Measurements from ENCODE around the gene SLC5A10.
"Not testable (repeated sequence)": the region's sequence is repeated elsewhere in the genome, so short reads cannot be mapped to it uniquely, and the experiment has no call there.

SLC5A10 gene

GRCh38 chr17:19021011-19021621 is 69.2 kb downstream of the SLC5A10 start:
- DNase-seq: not testable (repeated sequence)

- DNase-seq: no peak
These were observed 69.7 kb downstream of the SLC5A10 start for GRCh38 chr17:19021622-19022083.

GRCh38 chr17:19022128-19022527 is 70.2 kb downstream of the SLC5A10 start:
- DNase-seq: no peak

- no peak for DNase-seq
These were observed 70.8 kb downstream of the SLC5A10 start for GRCh38 chr17:19022747-19023146.

GRCh38 chr17:19023209-19023999 is 71.4 kb downstream of the SLC5A10 start:
- DNase-seq: no peak

GRCh38 chr17:19024101-19025078 is 72.4 kb downstream of the SLC5A10 start:
- no peak for DNase-seq

- not testable (repeated sequence) for DNase-seq
These were observed 76.7 kb downstream of the SLC5A10 start for GRCh38 chr17:19028671-19029070.

GRCh38 chr17:19029740-19030139 is 77.8 kb downstream of the SLC5A10 start:
- DNase-seq: not testable (repeated sequence)

- not testable (repeated sequence) for DNase-seq
These were observed 78.9 kb downstream of the SLC5A10 start for GRCh38 chr17:19030771-19031449.

GRCh38 chr17:19031729-19032128 is 79.8 kb downstream of the SLC5A10 start:
- DNase-seq: not testable (repeated sequence)

GRCh38 chr17:19032377-19032988 is 80.5 kb downstream of the SLC5A10 start:
- not testable (repeated sequence) for DNase-seq

- DNase-seq: not testable (repeated sequence)
These were observed 84.2 kb downstream of the SLC5A10 start for GRCh38 chr17:19036186-19036585.

- not testable (repeated sequence) for DNase-seq
These were observed 85.6 kb downstream of the SLC5A10 start for GRCh38 chr17:19037547-19037946.

- DNase-seq: not testable (repeated sequence)
These were observed 86.0 kb downstream of the SLC5A10 start for GRCh38 chr17:19038007-19038406.

GRCh38 chr17:19038730-19039129 is 86.8 kb downstream of the SLC5A10 start:
- not testable (repeated sequence) for DNase-seq

- DNase-seq: not testable (repeated sequence)
These were observed 88.4 kb downstream of the SLC5A10 start for GRCh38 chr17:19040350-19040749.

GRCh38 chr17:19041871-19042270 is 89.9 kb downstream of the SLC5A10 start:
- DNase-seq: not testable (repeated sequence)

GRCh38 chr17:19042369-19042768 is 90.4 kb downstream of the SLC5A10 start:
- not testable (repeated sequence) for DNase-seq

- DNase-seq: not testable (repeated sequence)
These were observed 91.1 kb downstream of the SLC5A10 start for GRCh38 chr17:19043032-19043431.

- not testable (repeated sequence) for DNase-seq
These were observed 92.7 kb downstream of the SLC5A10 start for GRCh38 chr17:19044643-19045042.

GRCh38 chr17:19046782-19047375 is 94.9 kb downstream of the SLC5A10 start, which contains the start of gene GRAP:
Gene GRAP, minus strand, starts transcription at chr17:19046957. Its CDS starts 31 bp downstream, at chr17:19046926.
- not testable (repeated sequence) for DNase-seq
